Measurements from ENCODE around the gene SPATA17.

SPATA17 gene

GRCh38 chr1:217602380-217602779 is 28.8 kb upstream of the SPATA17 start:
- H3K4me3 ChIP-seq (ENCODE audit: low read depth, low read length), result no peak overlapping the region
- TF ChIP-seq CTCF (IDR thresholded peaks at IDR 0.05; ENCODE audit: insufficient read depth, low read length, missing control alignments), result no peak
- POLR2A ChIA-PET, result no interaction called here
- no peak for DNase-seq (ENCODE audit: low read depth, low spot score)
- CTCF ChIA-PET, result no interaction called here

- H3K4me3 ChIP-seq (ENCODE audit: low read depth, low read length), result no peak overlapping the region
- ChIA-PET CTCF (interaction anchor here (1.2 kb wide), 1 partner anchor 26 kb away, joined by 6 read pairs; the partner anchor contains the start of genes GPATCH2 and SPATA17), POLR2A (no interaction called here)
- no peak for TF ChIP-seq CTCF (IDR thresholded peaks at IDR 0.05; ENCODE audit: insufficient read depth, low read length, missing control alignments)
- no peak for DNase-seq (ENCODE audit: low read depth, low spot score)
Measured at GRCh38 chr1:217605390-217605789, 25.8 kb upstream of the SPATA17 start.

DNA sequence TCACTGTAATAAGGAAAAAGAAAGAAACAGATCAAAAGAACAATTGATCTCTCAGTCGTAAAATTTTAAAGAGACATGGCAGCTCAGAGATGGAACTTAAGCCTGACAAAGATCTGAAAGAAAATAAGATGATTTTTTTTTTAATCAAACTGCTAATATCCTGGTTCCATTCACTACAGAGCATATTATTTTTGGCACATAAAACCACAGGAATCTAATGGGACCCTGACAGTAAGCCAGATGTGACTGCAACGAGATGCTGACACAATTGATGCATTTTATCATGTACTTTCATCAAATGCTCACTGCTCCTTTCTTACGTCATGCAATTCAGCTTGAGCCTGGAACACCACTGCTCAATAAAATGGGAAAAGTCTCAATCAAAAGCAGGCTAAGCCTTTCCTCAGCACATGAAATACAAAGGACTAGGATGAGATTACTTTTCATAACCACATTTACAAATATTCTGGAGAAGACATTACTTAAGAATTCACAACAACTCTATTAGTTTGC is 16.9 kb upstream of the SPATA17 start:
- no peak overlapping the region for H3K4me3 ChIP-seq (ENCODE audit: low read depth, low read length)
- DNase-seq (ENCODE audit: low read depth, low spot score), result no peak
- no peak for TF ChIP-seq CTCF (IDR thresholded peaks at IDR 0.05; ENCODE audit: insufficient read depth, low read length, missing control alignments)
- POLR2A ChIA-PET, result interaction anchor here (0.8 to 1.3 kb wide), 2 partner anchors 16 to 17 kb away, joined by 3 to 4 read pairs; partner anchors contain the start of genes GPATCH2 and SPATA17
- CTCF ChIA-PET, result no interaction called here

DNA sequence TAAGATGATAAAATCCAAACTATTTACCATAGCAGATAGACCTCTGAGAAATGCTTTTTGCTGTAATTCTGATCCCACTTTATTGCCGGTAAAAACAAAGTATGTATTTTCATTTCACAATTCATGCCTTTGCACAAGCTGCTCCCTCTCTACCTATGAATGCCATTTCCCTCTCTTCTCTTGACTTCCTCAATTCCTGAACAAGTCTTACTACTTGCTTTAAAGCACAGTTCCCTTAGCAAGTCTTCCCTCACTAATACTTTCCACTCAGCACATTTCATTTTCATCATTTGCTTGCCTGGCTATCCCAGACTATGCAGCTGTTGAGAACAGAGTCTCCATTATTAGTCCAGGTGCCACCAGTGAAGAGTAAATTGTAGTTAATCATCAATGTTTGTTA is 14.0 kb upstream of the SPATA17 start:
- H3K4me3 ChIP-seq (ENCODE audit: low read depth, low read length), result no peak overlapping the region
- POLR2A ChIA-PET, result no interaction called here
- DNase-seq (ENCODE audit: low read depth, low spot score), result no peak
- TF ChIP-seq CTCF (IDR thresholded peaks at IDR 0.05; ENCODE audit: insufficient read depth, low read length, missing control alignments), result no peak
- CTCF ChIA-PET, result interaction anchor here (1.6 to 1.7 kb wide), 2 partner anchors 13 to 54 kb away, joined by 3 read pairs; partner anchors contain the start of gene GPATCH2

- TF ChIP-seq CTCF (IDR thresholded peaks at IDR 0.05; ENCODE audit: insufficient read depth, low read length, missing control alignments), result no peak
- ChIA-PET CTCF (no interaction called here), POLR2A (no interaction called here)
- H3K4me3 ChIP-seq (ENCODE audit: low read depth, low read length), result no peak overlapping the region
- no peak for DNase-seq (ENCODE audit: low read depth, low spot score)
Measured at GRCh38 chr1:217620814-217621213, 10.3 kb upstream of the SPATA17 start.

GRCh38 chr1:217622042-217622441 is 9.1 kb upstream of the SPATA17 start:
- DNase-seq (ENCODE audit: low read depth, low spot score), result no peak
- ChIA-PET POLR2A (no interaction called here), CTCF (interaction anchor here (1.6 kb wide), 1 partner anchor 9 kb away, joined by 6 read pairs; the partner anchor contains the start of genes GPATCH2 and SPATA17)
- no peak for TF ChIP-seq CTCF (IDR thresholded peaks at IDR 0.05; ENCODE audit: insufficient read depth, low read length, missing control alignments)
- H3K4me3 ChIP-seq (ENCODE audit: low read depth, low read length), result no peak overlapping the region
